H9 (cell line): ENCODE measurements around the gene SPTBN2. TPM values are rescaled to one million over a fixed set of nuclear protein-coding genes. Genes with fewer than 3 reads are reported as not detected.

Experiments used
- DNase-seq: peaks from one replicate; pipeline ENCODE4 v3.0.0-alpha.2; 2017
- H2AFZ ChIP-seq: one replicate; pipeline ENCODE4 v1.6.1; 2013; ENCODE audit warnings: mild to moderate bottlenecking, low read length, control low read depth, moderate library complexity
- H2AK5ac ChIP-seq: 2 replicates; pipeline ENCODE4 v1.6.1; 2013; ENCODE audit warnings: low read length, control low read depth, mixed read lengths; ENCODE audit not compliant: insufficient read length
- H2BK120ac ChIP-seq: one replicate; pipeline ENCODE4 v1.6.1; 2013; ENCODE audit warnings: low read depth, mild to moderate bottlenecking, low read length, control low read depth, inconsistent platforms; ENCODE audit not compliant: poor library complexity, severe bottlenecking
- H2BK12ac ChIP-seq: 2 replicates; pipeline ENCODE4 v1.6.1; 2013; ENCODE audit warnings: low read length, control low read depth, mixed read lengths, low read depth; ENCODE audit not compliant: insufficient read length
- H2BK15ac ChIP-seq: 2 replicates; pipeline ENCODE4 v1.6.1; 2013; ENCODE audit warnings: low read depth, low read length, control low read depth
- H2BK20ac ChIP-seq: one replicate; pipeline ENCODE4 v1.6.1; 2013; ENCODE audit warnings: low read depth, mild to moderate bottlenecking, low read length, control low read depth, inconsistent platforms; ENCODE audit not compliant: poor library complexity, severe bottlenecking
- H2BK5ac ChIP-seq: 2 replicates; pipeline ENCODE4 v1.6.1; 2013; ENCODE audit warnings: low read length, control low read depth, mixed read lengths; ENCODE audit not compliant: insufficient read length
- H3K14ac ChIP-seq: 2 replicates; pipeline ENCODE4 v1.6.1; 2013; ENCODE audit warnings: low read length, control low read depth; ENCODE audit not compliant: insufficient read depth
- H3K18ac ChIP-seq: 2 replicates; pipeline ENCODE4 v1.6.1; 2013; ENCODE audit warnings: low read depth, mild to moderate bottlenecking, mixed read lengths, low read length, control low read depth; ENCODE audit not compliant: insufficient read length
- H3K23ac ChIP-seq: 2 replicates; pipeline ENCODE4 v1.6.1; 2013; ENCODE audit warnings: low read length, control low read depth, mixed read lengths, low read depth; ENCODE audit not compliant: insufficient read length
- H3K23me2 ChIP-seq: 2 replicates; pipeline ENCODE4 v1.6.1; 2013; ENCODE audit warnings: low read depth, mild to moderate bottlenecking, mixed read lengths, low read length, control low read depth; ENCODE audit not compliant: insufficient read length, poor library complexity, severe bottlenecking
- H3K27ac ChIP-seq: 2 replicates; pipeline ENCODE4 v1.5.1; 2013; ENCODE audit warnings: low read length, control low read depth, mixed read lengths, low read depth; ENCODE audit not compliant: insufficient read length
- H3K27me3 ChIP-seq: 2 replicates; pipeline ENCODE4 v1.6.1; 2013; ENCODE audit warnings: low read length, control low read depth, inconsistent platforms; ENCODE audit not compliant: insufficient read depth
- H3K4ac ChIP-seq: 2 replicates; pipeline ENCODE4 v1.6.1; 2013; ENCODE audit warnings: low read depth, mild to moderate bottlenecking, control low read depth, inconsistent platforms, low read length, moderate library complexity
- H3K4me1 ChIP-seq: 2 replicates; pipeline ENCODE4 v1.6.1; 2013; ENCODE audit warnings: low read length, control low read depth, inconsistent platforms; ENCODE audit not compliant: insufficient read depth
- H3K4me2 ChIP-seq: 2 replicates; pipeline ENCODE4 v1.6.1; 2013; ENCODE audit warnings: low read length, control low read depth, mixed read lengths; ENCODE audit not compliant: insufficient read length, insufficient read depth
- H3K56ac ChIP-seq: 2 replicates; pipeline ENCODE4 v1.6.1; 2013; ENCODE audit warnings: low read depth, mild to moderate bottlenecking, mixed read lengths, low read length, control low read depth; ENCODE audit not compliant: insufficient read length
- H3K79me1 ChIP-seq: 2 replicates; pipeline ENCODE4 v1.6.1; 2013; ENCODE audit warnings: low read depth, mild to moderate bottlenecking, moderate library complexity, low read length, control low read depth, inconsistent platforms; ENCODE audit not compliant: insufficient read depth, poor library complexity, severe bottlenecking
- H3K79me2 ChIP-seq: 2 replicates; pipeline ENCODE4 v1.6.1; 2013; ENCODE audit warnings: low read length, control low read depth, inconsistent platforms; ENCODE audit not compliant: insufficient read depth
- H3K9ac ChIP-seq: 2 replicates; pipeline ENCODE4 v1.6.1; 2013; ENCODE audit warnings: low read length, control low read depth, mixed read lengths; ENCODE audit not compliant: insufficient read length; ENCODE audit errors: extremely low read depth
- H3K9me3 ChIP-seq: one replicate; pipeline ENCODE4 v1.6.1; 2013; ENCODE audit warnings: low read depth, low read length, inconsistent platforms; ENCODE audit not compliant: control insufficient read depth
- H3T11ph ChIP-seq: one replicate; pipeline ENCODE4 v1.6.1; 2013; ENCODE audit warnings: mild to moderate bottlenecking, low read length, control low read depth, inconsistent platforms
- H4K20me1 ChIP-seq: one replicate; pipeline ENCODE4 v1.6.1; 2013; ENCODE audit not compliant: control insufficient read depth, insufficient read length, insufficient read depth
- H4K5ac ChIP-seq: 2 replicates; pipeline ENCODE4 v1.6.1; 2013; ENCODE audit warnings: low read depth, mild to moderate bottlenecking, mixed read lengths, low read length, control low read depth; ENCODE audit not compliant: insufficient read length
- H4K8ac ChIP-seq: replicated peaks from 2 replicates; pipeline ENCODE4 v1.6.1; 2013; ENCODE audit warnings: low read length, control low read depth, mixed read lengths, low read depth; ENCODE audit not compliant: insufficient read length
- H4K91ac ChIP-seq: 2 replicates; pipeline ENCODE4 v1.6.1; 2013; ENCODE audit warnings: low read depth, mild to moderate bottlenecking, moderate library complexity, mixed read lengths, low read length, control low read depth; ENCODE audit not compliant: insufficient read length
- H3K27ac Mint-ChIP-seq, 3 experiments: 2 replicates in 2 of 3; 3 replicates in 1 of 3; pipeline ENCODE4 v1.8.0; 2020 to 2021; ENCODE audit warnings: mixed read lengths in 3 of 3, mild to moderate bottlenecking in 1 of 3, moderate library complexity in 1 of 3
- H3K27me3 Mint-ChIP-seq: 2 replicates; pipeline ENCODE4 v1.8.0; 2021; ENCODE audit warnings: low read depth, mild to moderate bottlenecking, moderate library complexity, mixed read lengths
- H3K36me3 Mint-ChIP-seq, 3 experiments: 2 replicates in 2 of 3; 3 replicates in 1 of 3; pipeline ENCODE4 v1.8.0; 2020 to 2021; ENCODE audit warnings: low read depth in 3 of 3, mixed read lengths in 3 of 3; ENCODE audit not compliant: insufficient read depth in 1 of 3
- H3K4me1 Mint-ChIP-seq, 2 experiments: 2 replicates each; pipeline ENCODE4 v1.8.0; 2020; ENCODE audit warnings: mixed read lengths in 2 of 2
- H3K4me3 Mint-ChIP-seq, 2 experiments: 2 replicates in 1 of 2; 3 replicates in 1 of 2; pipeline ENCODE4 v1.8.0; 2020 to 2021; ENCODE audit warnings: mild to moderate bottlenecking in 2 of 2, mixed read lengths in 2 of 2, moderate library complexity in 1 of 2
- H3K9me3 Mint-ChIP-seq, 2 experiments: 2 replicates in 1 of 2; 3 replicates in 1 of 2; pipeline ENCODE4 v1.8.0; 2020; ENCODE audit warnings: mild to moderate bottlenecking in 2 of 2, mixed read lengths in 2 of 2, moderate library complexity in 1 of 2
- CTCF ChIP-seq: fragments of 200-600 bp; sonication (generic); conservative IDR thresholded peaks from 3 replicates; pipeline ENCODE4 v1.8.0; 2021; ENCODE audit warnings: antibody characterized with exemption, mild to moderate bottlenecking
- WGBS: extraction: QIAGEN DNeasy Blood & Tissue Kit; methylation state at CpG from one replicate; pipeline ENCODE4 v1.1.7; 2013; ENCODE audit warnings: missing lambda C conversion rate, low lambda C conversion rate, mixed read lengths; ENCODE audit not compliant: insufficient read length; ENCODE audit errors: extremely low coverage; 5-methylcytosine and 5-hydroxymethylcytosine counted together
- total RNA-seq: library from RNA; stranded (reverse); gene quantifications from 2 replicates; pipeline ENCODE4 v1.2.1, GENCODE V29; 2021

The SPTBN2 gene
- total RNA-seq, 1 experiment from 2014 or later: 80.4 TPM

GRCh38 chr11:66728038-66728692 lies 851 bp downstream of the SPTBN2 start:
- H2BK15ac ChIP-seq: no peak overlapping the region
- Mint-ChIP-seq H3K9me3 (no peaks in the 10 kb centered on the region), H3K4me1 (peaks cover 43 to 44% of the 10 kb centered on the region in 2 experiments), H3K36me3 (peaks cover 3 to 18% (median 17%) of the 10 kb centered on the region in 3 experiments; a peak in 6 of 7 replicates), H3K27me3 (peaks cover 55% of the 10 kb centered on the region), H3K4me3 (peak overlapping the region; percentile 79 to 87), H3K27ac (peak overlapping the region in 2 of 3 experiments; percentile 51 to 73; a peak in 2 of 7 replicates)
- no peak for DNase-seq
- no peak overlapping the region for H2AFZ ChIP-seq
- no peak overlapping the region for H4K5ac ChIP-seq
- no peak overlapping the region for H3K56ac ChIP-seq
- no peak for TF ChIP-seq CTCF
- peak overlapping the region; percentile 87 for H3K4me2 ChIP-seq
- H3K9me3 ChIP-seq: no peaks in the 10 kb centered on the region
- H3K14ac ChIP-seq: peak overlapping the region; percentile 27; the same call in 1 of the 2 replicates
- no peak overlapping the region for H2BK12ac ChIP-seq
- peaks cover 13% of the 10 kb centered on the region for H3K23me2 ChIP-seq
- no peak overlapping the region for H2BK120ac ChIP-seq
- H3K79me2 ChIP-seq: no peaks in the 10 kb centered on the region
- no peak overlapping the region for H3K27ac ChIP-seq
- H2BK5ac ChIP-seq: no peak overlapping the region
- no peak overlapping the region for H3K9ac ChIP-seq
- H3K27me3 ChIP-seq: peaks cover 6% of the 10 kb centered on the region; the same call in 1 of the 2 replicates
- H3K4ac ChIP-seq: no peak overlapping the region
- WGBS: no CpG with 5 or more reads among the region's 114 CpGs
- peaks cover 3% of the 10 kb centered on the region; the same call in 1 of the 2 replicates for H3K4me1 ChIP-seq
- H2AK5ac ChIP-seq: no peak overlapping the region
- H4K20me1 ChIP-seq: no peaks in the 10 kb centered on the region
- no peak overlapping the region for H2BK20ac ChIP-seq
- no peak overlapping the region for H4K8ac ChIP-seq
- no peaks in the 10 kb centered on the region for H3K79me1 ChIP-seq
- H3T11ph ChIP-seq: no peak overlapping the region
- no peak overlapping the region for H3K23ac ChIP-seq
- no peak overlapping the region for H4K91ac ChIP-seq
- H3K18ac ChIP-seq: no peak overlapping the region
